Pancreas (tissue), 10 donors: ENCODE data around the gene IL12RB2. TPM values are rescaled to one million over a fixed set of nuclear protein-coding genes. Genes with fewer than 3 reads are reported as not detected.

Experiments used
- ATAC-seq, 4 donors: fragments of 200-7000 bp; cut with Tn5 transposase; one replicate each; pipeline versions ENCODE4 v1.8.0 to v1.9.1; 2020; ENCODE audit warnings: mild to moderate bottlenecking in 4 of 4, moderate library complexity in 4 of 4
- DNase-seq, 6 donors: peaks; one replicate each; pipeline ENCODE4 v3.0.0-alpha.2; 2020
- FAIRE-seq: peaks from 2 replicates; lab custom pipeline; 2012; peaks lifted over from hg19 to GRCh38; lab: Jason Lieb, UNC
- H3K27ac ChIP-seq, 4 donors: fragments of 200-600 bp; sonication (generic); 1 replicate in 3 of 4; 2 replicates in 1 of 4; pipeline versions ENCODE4 v1.5.0 to v1.8.0; 2020
- H3K27me3 ChIP-seq, 4 donors: fragments of 200-600 bp; one replicate each; pipeline ENCODE4 v1.8.0; 2021
- H3K36me3 ChIP-seq, 3 donors: fragments of 200-600 bp; sonication (generic) in 1 of 3; one replicate each; pipeline versions ENCODE4 v1.5.0 to v1.8.0; 2020 to 2021
- H3K4me1 ChIP-seq, 3 donors: fragments of 200-600 bp; one replicate each; pipeline ENCODE4 v1.8.0; 2021
- H3K4me3 ChIP-seq, 4 donors: fragments of 200-600 bp; sonication (generic) in 2 of 4; one replicate each; pipeline versions ENCODE4 v1.5.0 to v1.8.0; 2020 to 2021
- H3K9me3 ChIP-seq, 4 donors: fragments of 200-600 bp; one replicate each; pipeline ENCODE4 v1.8.0; 2021
- WGBS, 2 donors: extraction: QIAGEN DNeasy Blood & Tissue Kit; methylation state at CpG; one replicate each; pipeline ENCODE4 v1.1.7; 2013; 5-methylcytosine and 5-hydroxymethylcytosine counted together
- intact Hi-C, 3 donors: fragments of 100-400 bp; cut with DNase I; formaldehyde crosslinking; loops; one replicate each; pipeline versions ENCODE4 v1.11.1 to v1.14.2; 2022
- polyA plus RNA-seq, 2 donors: library from polyadenylated mRNA; stranded (reverse); fragments of 200-250 nt; gene quantifications; one replicate each; pipeline ENCODE4 v1.2.3, GENCODE V29; 2013
- total RNA-seq, 6 donors: library from RNA; stranded (reverse); fragmentation: NEBNext Ultra II Directional in 4 of 6; extraction: Animal tissue kit (Norgen Biotek cat#: 25700) in 4 of 6; gene quantifications; one replicate each; pipeline versions ENCODE4 v1.2.1 to v1.2.4, GENCODE V29; 2021 to 2023
- TF ChIP-seq, protein P1 (sequence below), 4 donors: fragments of 200-600 bp; sonication (generic) in 3 of 4; IDR thresholded peaks; one replicate each; pipeline versions ENCODE4 v1.5.0 to v1.8.0; 2021; ENCODE audit warnings: antibody characterized with exemption in 4 of 4
- donor health status: healthy with polysubstance abuse.
- donor health status: DM: no; HTN: no; CAD: no; lungs with moderate emphysema.
- donor health status: DM: no; HTN: no; CAD: no.
- donor health status: control.
- donor health status: control.
- donor health status: Bipolar disorder and iron deficiency.
- donor health status: DM: yes; HTN: yes; CAD: no.
- donor health status: DM: no; HTN: no; CAD: no.
- donor health status: DM: no; HTN: no; CAD: no.
- donor health status: DM: yes; HTN: yes; CAD: no.

The IL12RB2 gene
- total and polyA plus RNA-seq, 8 donors, result 0.65 to 5.0 (median 2.7) TPM

DNA sequence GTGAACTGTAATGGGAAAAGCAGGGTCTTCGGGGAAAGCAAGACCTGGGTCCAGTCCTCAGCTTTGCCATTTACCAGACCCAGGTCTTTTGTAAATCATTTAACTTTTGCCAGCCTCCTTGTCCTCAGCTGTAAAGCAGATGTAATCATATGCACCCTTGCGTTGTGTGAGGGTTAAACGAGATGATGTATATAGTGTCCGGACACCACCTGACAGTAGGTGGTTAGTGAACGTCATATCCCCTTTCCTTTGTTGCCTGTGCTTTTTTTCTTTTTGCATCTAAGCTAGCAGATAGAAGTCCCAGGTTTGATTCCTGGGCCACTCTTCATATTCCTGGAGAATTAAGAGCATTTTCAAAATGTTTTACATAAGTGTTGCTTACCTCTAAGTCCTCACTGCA lies 28.5 kb downstream of the IL12RB2 start:
- no peaks in the 10 kb centered on the region for H3K36me3 ChIP-seq
- no peak for FAIRE-seq
- H3K9me3 ChIP-seq, result no peaks in the 10 kb centered on the region
- H3K4me1 ChIP-seq, result no peaks in the 10 kb centered on the region
- no peak overlapping the region for H3K27ac ChIP-seq
- no peak for DNase-seq
- TF ChIP-seq, protein P1, sequence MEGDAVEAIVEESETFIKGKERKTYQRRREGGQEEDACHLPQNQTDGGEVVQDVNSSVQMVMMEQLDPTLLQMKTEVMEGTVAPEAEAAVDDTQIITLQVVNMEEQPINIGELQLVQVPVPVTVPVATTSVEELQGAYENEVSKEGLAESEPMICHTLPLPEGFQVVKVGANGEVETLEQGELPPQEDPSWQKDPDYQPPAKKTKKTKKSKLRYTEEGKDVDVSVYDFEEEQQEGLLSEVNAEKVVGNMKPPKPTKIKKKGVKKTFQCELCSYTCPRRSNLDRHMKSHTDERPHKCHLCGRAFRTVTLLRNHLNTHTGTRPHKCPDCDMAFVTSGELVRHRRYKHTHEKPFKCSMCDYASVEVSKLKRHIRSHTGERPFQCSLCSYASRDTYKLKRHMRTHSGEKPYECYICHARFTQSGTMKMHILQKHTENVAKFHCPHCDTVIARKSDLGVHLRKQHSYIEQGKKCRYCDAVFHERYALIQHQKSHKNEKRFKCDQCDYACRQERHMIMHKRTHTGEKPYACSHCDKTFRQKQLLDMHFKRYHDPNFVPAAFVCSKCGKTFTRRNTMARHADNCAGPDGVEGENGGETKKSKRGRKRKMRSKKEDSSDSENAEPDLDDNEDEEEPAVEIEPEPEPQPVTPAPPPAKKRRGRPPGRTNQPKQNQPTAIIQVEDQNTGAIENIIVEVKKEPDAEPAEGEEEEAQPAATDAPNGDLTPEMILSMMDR (IDR thresholded peaks at IDR 0.05), result no peak
- intact Hi-C loops, result no loop called here
- 93 to 98% methylated on average over 5 of the region's 5 CpGs for WGBS, 2 donors
- no peaks in the 10 kb centered on the region for H3K27me3 ChIP-seq
- H3K4me3 ChIP-seq, result no peak overlapping the region
- no peak for ATAC-seq

DNA sequence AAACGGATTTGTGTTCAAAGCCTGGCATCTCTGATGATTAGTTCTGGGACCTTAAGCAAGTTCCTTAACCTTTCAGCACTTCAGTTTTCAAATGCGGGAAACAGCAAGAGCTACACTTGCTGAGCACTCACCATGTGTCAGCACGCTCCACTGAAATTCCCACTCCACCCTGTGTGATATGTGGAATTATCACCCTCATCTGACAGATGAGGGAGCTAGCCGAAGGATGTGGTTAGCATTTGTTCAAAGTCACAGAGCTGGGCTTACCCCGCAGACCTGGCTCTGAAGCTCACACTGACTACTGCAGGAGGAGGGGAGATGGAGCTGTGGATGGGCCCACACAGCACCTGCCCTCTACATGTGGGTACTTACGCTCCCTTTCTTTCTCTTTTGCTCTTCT lies 29.1 kb downstream of the IL12RB2 start:
- FAIRE-seq, result no peak
- H3K4me3 ChIP-seq, result no peak overlapping the region
- TF ChIP-seq, protein P1 (IDR thresholded peaks at IDR 0.05), result no peak
- intact Hi-C loops, result no loop called here
- H3K27me3 ChIP-seq, result no peaks in the 10 kb centered on the region
- no peaks in the 10 kb centered on the region for H3K36me3 ChIP-seq
- no peaks in the 10 kb centered on the region for H3K4me1 ChIP-seq
- WGBS, 2 donors, result 87 to 89% methylated on average over 6 of the region's 6 CpGs
- H3K9me3 ChIP-seq, result no peaks in the 10 kb centered on the region
- H3K27ac ChIP-seq, result no peak overlapping the region
- DNase-seq, result no peak
- ATAC-seq, result peak in 1 of 4 donors; percentile 23

DNA sequence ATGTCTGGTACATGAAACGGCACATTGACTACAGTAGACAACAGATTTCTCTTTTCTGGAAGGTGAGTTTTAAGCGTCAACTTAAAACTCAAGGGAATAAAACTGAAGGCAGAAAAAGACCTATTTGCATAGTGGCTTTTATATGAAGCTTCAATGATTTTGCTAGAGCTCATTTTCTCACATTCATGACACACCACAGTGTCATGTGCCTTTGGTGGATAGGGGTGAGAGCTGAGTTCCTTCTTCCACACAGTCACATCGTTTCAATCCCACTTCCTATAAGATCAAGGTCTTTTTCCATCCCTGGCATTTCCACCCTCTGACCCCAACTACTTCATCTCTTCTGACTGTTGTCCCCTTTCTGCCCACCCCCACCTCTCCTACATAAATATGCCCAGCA lies 31.0 kb downstream of the IL12RB2 start:
- Histone ChIP-seq H3K4me3 (no peak overlapping the region), H3K36me3 (no peaks in the 10 kb centered on the region), H3K27ac (no peak overlapping the region), H3K27me3 (no peaks in the 10 kb centered on the region), H3K9me3 (no peaks in the 10 kb centered on the region), H3K4me1 (no peaks in the 10 kb centered on the region)
- ATAC-seq, result no peak
- DNase-seq, result no peak
- intact Hi-C loops, result no loop called here
- TF ChIP-seq, protein P1 (IDR thresholded peaks at IDR 0.05), result no peak
- 81 to 87% methylated on average over 3 of the region's 3 CpGs for WGBS, 2 donors
- FAIRE-seq, result no peak

DNA sequence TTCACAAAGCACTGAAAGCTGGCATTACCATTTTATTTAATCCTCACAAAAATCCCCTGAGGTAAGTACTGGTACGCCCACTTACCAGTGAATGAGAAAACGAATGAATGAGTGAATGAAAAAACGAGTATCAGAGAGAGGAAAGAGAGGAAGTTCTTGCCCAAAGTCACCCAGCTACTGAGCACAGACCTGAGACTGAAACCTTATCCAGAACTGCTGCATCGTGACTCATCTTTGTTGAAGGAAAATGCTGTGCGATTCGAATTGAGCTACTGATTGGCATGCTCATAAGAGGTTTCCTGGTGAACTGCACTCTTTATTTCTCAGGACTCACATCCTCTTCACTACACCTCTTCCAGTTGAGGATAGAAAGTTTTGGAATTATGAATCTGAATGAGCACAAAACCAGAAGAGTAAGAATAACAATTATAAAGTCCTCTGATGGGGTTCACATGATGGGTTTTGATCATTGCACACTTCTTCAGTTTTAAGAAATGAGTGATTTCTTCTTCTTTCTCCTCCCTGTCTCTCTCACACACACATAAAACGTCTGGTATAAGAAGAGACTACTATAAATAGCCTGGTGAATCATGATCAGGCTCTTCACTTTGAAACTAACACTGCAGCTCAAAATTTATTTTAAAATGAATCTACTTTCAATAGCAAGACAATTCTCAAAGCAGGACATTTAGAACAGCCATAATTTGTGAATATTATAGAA lies 32.1 kb downstream of the IL12RB2 start:
- DNase-seq (no peak), ATAC-seq (no peak), FAIRE-seq (no peak)
- Histone ChIP-seq H3K9me3 (no peaks in the 10 kb centered on the region), H3K36me3 (no peaks in the 10 kb centered on the region), H3K4me3 (no peak overlapping the region), H3K27ac (no peak overlapping the region), H3K4me1 (no peaks in the 10 kb centered on the region), H3K27me3 (no peaks in the 10 kb centered on the region)
- intact Hi-C loops, result loop anchor here in 1 of 3 donors (10.0 kb wide), 1 partner anchor 155 kb away; no protein-coding TSS in a partner anchor
- WGBS, 2 donors, result 70 to 74% methylated on average over 7 of the region's 7 CpGs
- TF ChIP-seq, protein P1 (IDR thresholded peaks at IDR 0.05), result no peak
